ENCODE measurements around the gene PCDH15.

Gene PCDH15

GRCh38 chr10:53827261-53827660 lies 973.8 kb downstream of the PCDH15 start:
- H3K4me1 Mint-ChIP-seq: no peaks in the 10 kb centered on the region
- H3K27ac Mint-ChIP-seq: no peak overlapping the region
- H3K27me3 Mint-ChIP-seq: no peaks in the 10 kb centered on the region
- H3K4me3 Mint-ChIP-seq: no peak overlapping the region
- DNase-seq (ENCODE audit: low spot score in 2 of 2) (no peak), ATAC-seq (ENCODE audit: low read depth) (no peak)
- H3K36me3 Mint-ChIP-seq: no peaks in the 10 kb centered on the region
- H3K9me3 Mint-ChIP-seq: peaks cover 1% of the 10 kb centered on the region

- Mint-ChIP-seq H3K9me3 (peaks cover 8% of the 10 kb centered on the region), H3K27me3 (no peaks in the 10 kb centered on the region), H3K4me3 (no peak overlapping the region), H3K4me1 (no peaks in the 10 kb centered on the region), H3K36me3 (no peaks in the 10 kb centered on the region), H3K27ac (no peak overlapping the region)
- ATAC-seq (ENCODE audit: low read depth) (no peak), DNase-seq (ENCODE audit: low spot score in 2 of 2) (no peak)
These were observed 992.2 kb downstream of the PCDH15 start for GRCh38 chr10:53808677-53809372.

GRCh38 chr10:53786236-53786900 lies 1014.7 kb downstream of the PCDH15 start:
- ATAC-seq (ENCODE audit: low read depth): no peak
- Mint-ChIP-seq H3K36me3 (no peaks in the 10 kb centered on the region), H3K4me3 (no peak overlapping the region), H3K4me1 (no peaks in the 10 kb centered on the region), H3K9me3 (peaks cover 5% of the 10 kb centered on the region), H3K27ac (no peak overlapping the region), H3K27me3 (no peaks in the 10 kb centered on the region)
- DNase-seq (ENCODE audit: low spot score in 2 of 2): no peak

- no peaks in the 10 kb centered on the region for H3K9me3 Mint-ChIP-seq
- no peak overlapping the region for H3K27ac Mint-ChIP-seq
- H3K27me3 Mint-ChIP-seq: no peaks in the 10 kb centered on the region
- H3K4me3 Mint-ChIP-seq: no peak overlapping the region
- H3K36me3 Mint-ChIP-seq: no peaks in the 10 kb centered on the region
- H3K4me1 Mint-ChIP-seq: no peaks in the 10 kb centered on the region
- DNase-seq (ENCODE audit: low spot score in 2 of 2) (no peak), ATAC-seq (ENCODE audit: low read depth) (no peak)
These were observed 1029.3 kb downstream of the PCDH15 start for GRCh38 chr10:53771701-53772100.

GRCh38 chr10:53770903-53771302 lies 1030.1 kb downstream of the PCDH15 start:
- Mint-ChIP-seq H3K4me3 (no peak overlapping the region), H3K9me3 (no peaks in the 10 kb centered on the region), H3K27ac (no peak overlapping the region), H3K4me1 (no peaks in the 10 kb centered on the region), H3K27me3 (no peaks in the 10 kb centered on the region), H3K36me3 (no peaks in the 10 kb centered on the region)
- DNase-seq (ENCODE audit: low spot score in 2 of 2) (no peak), ATAC-seq (ENCODE audit: low read depth) (no peak)

- Mint-ChIP-seq H3K36me3 (no peaks in the 10 kb centered on the region), H3K27me3 (no peaks in the 10 kb centered on the region), H3K9me3 (peaks cover 1% of the 10 kb centered on the region), H3K4me1 (no peaks in the 10 kb centered on the region), H3K4me3 (no peak overlapping the region), H3K27ac (no peak overlapping the region)
- DNase-seq (ENCODE audit: low spot score in 2 of 2) (no peak), ATAC-seq (ENCODE audit: low read depth) (no peak)
These were observed 1035.7 kb downstream of the PCDH15 start for GRCh38 chr10:53765311-53765710.

- Mint-ChIP-seq H3K36me3 (no peaks in the 10 kb centered on the region), H3K9me3 (no peaks in the 10 kb centered on the region), H3K4me3 (no peak overlapping the region), H3K27ac (no peak overlapping the region), H3K4me1 (no peaks in the 10 kb centered on the region), H3K27me3 (no peaks in the 10 kb centered on the region)
- DNase-seq (ENCODE audit: low spot score in 2 of 2) (no peak), ATAC-seq (ENCODE audit: low read depth) (no peak)
These were observed 1046.3 kb downstream of the PCDH15 start for GRCh38 chr10:53754596-53755250.

All from memory B cell (primary cell).